ENCODE measurements around the gene ADGRD1.

Gene ADGRD1

GRCh38 chr12:131001493-131001892 is 47.8 kb downstream of the ADGRD1 start:
- Mint-ChIP-seq H3K4me1 (peaks cover 35% of the 10 kb centered on the region), H3K4me3 (no peak overlapping the region), H3K9me3 (peaks cover 25% of the 10 kb centered on the region), H3K36me3 (ENCODE audit: low read depth) (peaks cover 24% of the 10 kb centered on the region), H3K27me3 (ENCODE audit: low read depth, poor library complexity) (peaks cover 8% of the 10 kb centered on the region), H3K27ac (no peak overlapping the region)
- no peak for TF ChIP-seq CTCF (IDR thresholded peaks at IDR 0.05)
- DNase-seq: no peak

GRCh38 chr12:131002216-131002631 is 48.5 kb downstream of the ADGRD1 start:
- Mint-ChIP-seq H3K27me3 (ENCODE audit: low read depth, poor library complexity) (peaks cover 8% of the 10 kb centered on the region), H3K4me3 (no peak overlapping the region), H3K9me3 (peaks cover 25% of the 10 kb centered on the region), H3K36me3 (ENCODE audit: low read depth) (peaks cover 24% of the 10 kb centered on the region), H3K4me1 (peaks cover 42% of the 10 kb centered on the region), H3K27ac (no peak overlapping the region)
- no peak for DNase-seq
- TF ChIP-seq CTCF (IDR thresholded peaks at IDR 0.05): no peak

GRCh38 chr12:131003036-131003715 is 49.5 kb downstream of the ADGRD1 start:
- Mint-ChIP-seq H3K4me1 (peaks cover 51% of the 10 kb centered on the region), H3K27me3 (ENCODE audit: low read depth, poor library complexity) (peaks cover 8% of the 10 kb centered on the region), H3K9me3 (peaks cover 22% of the 10 kb centered on the region), H3K4me3 (no peak overlapping the region), H3K27ac (peak overlapping the region; percentile 78), H3K36me3 (ENCODE audit: low read depth) (peaks cover 22% of the 10 kb centered on the region)
- TF ChIP-seq CTCF (IDR thresholded peaks at IDR 0.05): no peak
- DNase-seq: no peak

- Mint-ChIP-seq H3K27ac (peak overlapping the region; percentile 80), H3K27me3 (ENCODE audit: low read depth, poor library complexity) (peaks cover 8% of the 10 kb centered on the region), H3K4me3 (peak overlapping the region; percentile 30), H3K4me1 (peaks cover 56% of the 10 kb centered on the region), H3K36me3 (ENCODE audit: low read depth) (peaks cover 17% of the 10 kb centered on the region), H3K9me3 (peaks cover 17% of the 10 kb centered on the region)
- TF ChIP-seq CTCF (IDR thresholded peaks at IDR 0.05): no peak
- DNase-seq: peak; percentile 33
Measured at GRCh38 chr12:131003716-131004045, 50.0 kb downstream of the ADGRD1 start.

- no peak for TF ChIP-seq CTCF (IDR thresholded peaks at IDR 0.05)
- Mint-ChIP-seq H3K9me3 (peaks cover 12% of the 10 kb centered on the region), H3K27ac (peak overlapping the region; percentile 80), H3K4me3 (peak overlapping the region; percentile 30), H3K27me3 (ENCODE audit: low read depth, poor library complexity) (peaks cover 8% of the 10 kb centered on the region), H3K36me3 (ENCODE audit: low read depth) (peaks cover 12% of the 10 kb centered on the region), H3K4me1 (peaks cover 58% of the 10 kb centered on the region)
- no peak for DNase-seq
Measured at GRCh38 chr12:131004166-131004565, 50.5 kb downstream of the ADGRD1 start.

Measured in nephron progenitor cell (in vitro differentiated cells).